PFSK-1 (cell line): ENCODE results near the gene SND1.

Experiments used
- FOXP2 ChIP-seq: optimal IDR thresholded peaks from 2 replicates; pipeline ENCODE3; 2011; ENCODE audit warnings: borderline replicate concordance, control low read depth, inconsistent platforms; ENCODE audit not compliant: insufficient read depth; ENCODE audit errors: extremely low read length, extremely low read depth
- POLR2AphosphoS5 ChIP-seq: IDR thresholded peaks from 2 replicates; pipeline ENCODE4 v1.6.1; 2012; ENCODE audit warnings: low read depth, mild to moderate bottlenecking, control low read depth, low read length, moderate library complexity
- SIN3A ChIP-seq: IDR thresholded peaks from 2 replicates; pipeline ENCODE4 v1.6.1; 2012; ENCODE audit warnings: mild to moderate bottlenecking, low read length, moderate library complexity, borderline replicate concordance; ENCODE audit not compliant: insufficient read depth

DNA sequence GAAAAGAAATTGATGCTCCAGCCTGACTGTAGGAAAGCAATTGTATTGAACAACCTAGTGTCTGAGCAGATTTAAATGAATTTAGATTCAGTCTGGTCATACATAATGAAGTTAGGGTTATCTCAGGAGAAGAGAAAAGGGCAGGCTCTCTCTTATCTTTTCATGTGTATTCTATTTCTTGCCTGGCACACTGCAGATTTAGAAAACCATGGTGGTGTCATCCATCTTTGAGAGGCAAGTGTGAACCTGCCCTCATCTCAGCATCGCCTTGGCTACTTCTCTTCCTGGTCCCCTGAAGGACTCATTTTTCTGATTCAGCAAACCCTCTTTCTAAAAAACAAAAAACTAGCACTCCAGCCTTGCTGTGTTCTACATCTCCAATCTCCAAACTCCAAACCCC lies 241.6 kb downstream of the SND1 start:
- TF ChIP-seq SIN3A (no peak), POLR2AphosphoS5 (no peak), FOXP2 (no peak)
